T-helper 2 cell treated with Interferon-gamma antibody and Interleukin-4, amounts not matched to agents 100 ng/mL and 5 ng/mL, for 36 hours (primary cell): ENCODE results near the gene PTPRN2. TPM values are rescaled to one million over a fixed set of nuclear protein-coding genes. Genes with fewer than 3 reads are reported as not detected.
"Not testable (repeated sequence)": the region's sequence is repeated elsewhere in the genome, so short reads cannot be mapped to it uniquely, and the experiment has no call there.

Source experiments
- intact Hi-C: fragments of 100-400 bp; cut with micrococcal nuclease; formaldehyde crosslinking; loops from one replicate; pipeline ENCODE4 v1.15.1; 2023
- total RNA-seq: library from RNA; stranded (reverse); gene quantifications from 2 replicates; pipeline ENCODE4 v1.2.3, GENCODE V29; 2022

The PTPRN2 gene
- total RNA-seq, 1 donor from 2014 or later: 5.1 TPM

DNA sequence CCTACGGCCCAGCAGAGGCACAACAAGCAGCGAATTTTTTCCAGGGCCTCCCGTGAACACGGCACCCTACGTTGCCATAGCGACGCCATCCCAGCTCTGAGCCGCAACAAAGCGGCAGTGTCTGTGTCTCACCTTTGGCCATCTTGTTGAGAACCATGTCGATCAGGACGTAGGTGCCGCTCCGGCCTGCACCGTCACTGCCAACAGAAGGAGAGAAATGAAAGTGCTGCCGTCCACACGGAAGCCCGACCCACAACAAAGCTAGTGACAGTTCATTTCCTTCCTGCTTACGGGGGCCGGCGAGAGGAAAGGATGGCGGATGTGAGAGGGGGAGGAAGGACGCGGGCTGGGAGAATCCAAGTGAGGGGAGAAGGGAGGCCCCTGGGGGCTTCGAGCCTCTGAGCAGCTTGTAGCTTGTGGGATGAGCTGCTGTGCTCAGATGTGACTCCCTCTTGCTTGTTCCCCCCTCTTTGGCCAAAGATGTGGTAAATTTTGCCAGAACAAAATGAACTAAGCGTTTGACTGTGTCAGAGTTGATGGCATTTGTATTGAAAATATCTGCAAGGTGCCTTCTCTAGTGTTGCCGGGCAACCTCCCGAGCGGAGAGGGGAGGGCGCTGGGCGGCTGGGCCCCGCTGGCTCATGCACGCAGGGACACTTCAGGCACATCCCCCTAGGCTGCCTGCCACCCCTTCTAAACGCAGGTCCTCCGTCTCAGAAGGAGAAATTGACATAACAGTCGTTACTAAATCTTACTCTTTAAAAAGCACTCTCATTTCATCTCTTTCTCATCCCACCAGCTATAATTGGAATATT is 1018.6 kb downstream of the PTPRN2 start:
- intact Hi-C loops: loop anchor here (2.0 to 5.0 kb wide), 2 partner anchors 44 to 137 kb away; no protein-coding TSS in a partner anchor

DNA sequence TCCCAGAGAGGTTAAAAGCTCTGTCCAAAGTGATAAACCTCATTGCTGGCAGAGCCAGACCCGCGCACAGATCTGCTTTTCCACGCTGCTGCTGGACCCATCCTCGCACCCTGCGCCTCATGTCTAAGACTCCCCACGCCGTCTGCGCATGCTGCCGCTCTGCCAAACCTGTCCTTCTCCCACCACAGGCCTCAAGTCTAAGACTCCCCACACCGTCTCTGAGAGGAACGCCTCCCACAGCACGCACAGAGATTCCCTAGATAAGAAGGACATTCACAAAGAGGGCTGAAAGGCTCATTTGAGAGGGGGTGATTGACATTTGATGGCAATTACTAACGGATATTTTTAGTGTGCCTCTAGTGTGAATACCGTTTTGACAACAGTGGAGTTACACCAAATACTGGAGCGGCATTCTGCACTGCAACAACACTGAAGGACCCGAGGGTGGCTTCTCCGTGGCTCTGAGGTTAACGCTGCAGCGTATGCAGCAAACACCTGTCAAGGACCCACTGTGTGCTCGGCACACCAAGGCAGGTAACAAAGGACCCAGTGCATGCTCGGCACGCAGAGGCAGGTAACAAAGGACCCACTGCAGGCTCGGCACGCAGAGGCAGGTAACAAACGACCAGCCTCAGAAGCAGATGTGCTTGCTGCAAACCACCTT is 1019.4 kb downstream of the PTPRN2 start:
- intact Hi-C loops: loop anchor here (2.0 to 5.0 kb wide), 2 partner anchors 45 to 136 kb away; no protein-coding TSS in a partner anchor

DNA sequence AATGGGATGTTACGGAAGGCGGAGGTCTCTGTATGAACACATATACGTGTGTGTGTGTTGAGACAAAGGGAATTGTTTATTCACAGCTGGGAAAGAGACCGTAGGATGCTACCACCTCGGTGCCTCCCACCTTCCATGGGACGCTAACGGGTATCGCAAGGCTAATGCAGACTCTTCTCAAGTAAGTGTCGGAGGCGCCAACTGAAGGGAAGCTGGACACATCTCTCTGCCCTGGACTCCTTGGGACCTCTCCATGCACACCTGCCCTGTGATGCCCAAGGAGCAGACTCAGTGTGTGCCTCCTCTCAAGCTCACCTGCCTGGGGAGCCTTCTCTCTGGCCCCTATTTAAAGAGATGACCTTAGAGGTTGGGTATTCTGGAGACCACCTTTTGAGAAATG is 1020.0 kb downstream of the PTPRN2 start:
- intact Hi-C loops: loop anchor here (2.0 to 5.0 kb wide), 2 partner anchors 45 to 135 kb away; no protein-coding TSS in a partner anchor

DNA sequence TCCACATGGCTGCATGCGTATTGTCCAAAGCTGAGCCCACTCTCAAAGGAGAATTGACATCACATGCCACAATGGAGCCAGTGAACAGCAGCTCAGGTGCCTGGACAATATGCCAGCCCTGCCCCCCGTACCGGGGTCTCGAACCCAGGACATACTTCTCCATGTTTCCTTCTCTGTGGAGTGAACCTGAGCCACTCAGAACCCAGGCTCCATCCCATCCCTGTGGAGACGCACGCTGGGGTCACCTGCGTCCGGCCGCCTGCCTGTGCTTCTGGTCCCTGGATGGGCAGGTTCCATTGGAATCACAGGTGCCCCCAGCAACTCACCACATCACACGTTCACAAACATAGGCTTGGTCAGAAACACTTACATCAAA is 1021.0 kb downstream of the PTPRN2 start:
- intact Hi-C loops: loop anchor here (5.0 kb wide), 1 partner anchor 134 kb away; no protein-coding TSS in a partner anchor

DNA sequence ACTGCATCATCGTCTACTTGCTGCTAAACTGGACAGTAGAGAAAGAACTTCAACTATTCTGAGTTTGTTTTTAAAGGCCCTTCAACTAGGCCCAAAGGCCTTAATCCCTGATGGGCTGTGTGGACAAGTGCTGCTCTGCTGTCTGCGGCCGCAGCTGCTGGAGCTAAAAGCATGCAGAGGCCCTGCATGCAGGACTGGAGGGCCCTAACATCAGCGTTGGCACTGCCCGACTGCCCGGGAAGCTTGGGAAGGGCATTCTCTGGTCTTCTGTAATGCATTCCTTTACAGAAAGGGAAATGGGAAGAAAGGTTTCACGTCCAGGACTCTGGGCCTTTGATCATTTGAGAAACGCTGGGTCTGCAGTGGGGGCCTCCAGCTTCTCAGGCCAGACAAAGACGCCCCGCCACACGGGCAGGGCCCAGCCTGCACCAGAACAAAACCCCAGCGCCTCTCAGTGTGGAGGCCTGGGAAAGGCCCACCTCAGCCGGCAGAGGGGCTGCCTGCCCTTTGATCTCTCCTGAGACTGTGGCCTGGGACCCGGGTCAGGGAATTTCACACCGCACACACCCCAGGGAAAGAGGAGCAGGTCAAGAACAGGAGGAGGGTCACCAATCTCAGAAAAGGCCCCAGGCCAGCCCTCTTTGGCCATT is 1021.5 kb downstream of the PTPRN2 start:
- intact Hi-C loops: loop anchor here (5.0 kb wide), 1 partner anchor 134 kb away; no protein-coding TSS in a partner anchor

DNA sequence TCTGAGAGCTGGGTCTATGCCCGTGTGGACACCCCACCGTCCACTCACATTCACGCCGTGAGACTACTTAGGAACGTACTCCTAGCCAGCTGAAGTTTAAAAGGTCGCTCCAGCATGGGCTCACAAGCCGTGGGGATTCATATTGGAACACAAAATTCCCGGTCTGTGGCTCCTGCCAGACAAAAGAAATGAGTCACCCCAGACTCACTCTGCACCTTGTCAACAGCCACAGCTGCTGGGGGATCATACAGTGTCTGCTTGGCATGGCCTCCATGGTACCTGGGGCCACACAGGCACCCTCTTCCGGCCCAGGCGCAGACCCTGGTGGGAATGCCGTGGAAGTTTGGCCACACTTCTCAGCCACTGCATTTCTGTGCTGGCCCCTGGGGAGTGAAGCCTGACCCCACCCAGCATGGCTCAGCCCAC is 1022.4 kb downstream of the PTPRN2 start:
- intact Hi-C loops: loop anchor here (5.0 kb wide), 1 partner anchor 133 kb away; no protein-coding TSS in a partner anchor

DNA sequence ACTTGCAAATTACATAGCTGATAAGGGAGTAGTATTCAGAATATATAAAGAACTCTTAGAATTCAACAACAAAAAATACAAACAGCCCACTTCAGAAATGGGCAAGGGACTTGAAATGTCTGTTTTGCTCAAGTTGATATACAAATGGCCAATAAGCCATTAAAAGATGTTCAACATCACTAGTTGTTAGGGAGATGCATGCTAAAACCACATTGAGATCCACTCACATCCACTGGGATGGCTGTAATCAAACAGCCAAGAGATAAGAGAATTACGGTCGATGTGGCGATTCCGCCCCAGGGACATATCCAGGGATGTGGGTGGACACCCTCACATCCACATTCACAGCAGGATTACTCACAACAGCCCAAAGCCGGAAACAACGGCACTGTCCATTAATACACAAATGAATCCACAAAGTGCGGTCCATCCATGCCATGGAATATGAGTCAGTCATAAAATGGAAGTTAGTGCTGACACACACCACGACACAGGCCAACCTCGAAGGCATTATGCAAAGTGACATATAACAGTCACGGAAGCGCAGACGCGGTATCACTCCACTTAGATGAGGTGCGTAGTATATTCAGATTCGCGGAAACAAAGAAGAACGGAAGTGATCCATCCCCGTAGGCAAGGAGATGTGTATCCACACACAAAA is 1023.0 kb downstream of the PTPRN2 start:
- intact Hi-C loops: loop anchor here (5.0 kb wide), 1 partner anchor 132 kb away; no protein-coding TSS in a partner anchor

DNA sequence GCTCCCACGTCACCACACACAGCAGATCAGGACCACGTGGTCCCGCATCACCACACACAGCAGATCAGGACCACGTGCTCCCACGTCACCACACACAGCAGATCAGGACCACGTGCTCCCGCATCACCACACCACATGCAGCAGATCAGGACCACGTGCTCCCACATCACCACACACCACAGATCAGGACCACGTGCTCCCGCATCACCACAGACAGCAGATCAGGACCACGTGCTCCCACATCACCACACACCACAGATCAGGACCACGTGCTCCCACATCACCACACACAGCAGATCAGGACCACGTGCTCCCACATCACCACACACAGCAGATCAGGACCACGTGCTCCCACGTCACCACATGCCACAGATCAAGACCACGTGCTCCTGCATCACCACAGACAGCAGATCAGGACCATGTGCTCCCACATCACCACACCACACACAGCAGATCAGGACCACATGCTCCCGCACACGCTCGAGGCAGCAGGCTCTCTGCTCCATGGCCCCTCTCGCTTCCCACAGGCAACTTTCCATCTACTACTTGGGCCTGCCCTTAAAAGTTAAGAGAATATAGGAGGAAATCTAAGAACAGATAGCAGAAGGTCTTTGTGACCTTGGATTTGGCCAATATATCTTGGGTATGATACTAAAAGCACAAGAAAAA is 1024.0 kb downstream of the PTPRN2 start:
- intact Hi-C loops: not testable (repeated sequence)

DNA sequence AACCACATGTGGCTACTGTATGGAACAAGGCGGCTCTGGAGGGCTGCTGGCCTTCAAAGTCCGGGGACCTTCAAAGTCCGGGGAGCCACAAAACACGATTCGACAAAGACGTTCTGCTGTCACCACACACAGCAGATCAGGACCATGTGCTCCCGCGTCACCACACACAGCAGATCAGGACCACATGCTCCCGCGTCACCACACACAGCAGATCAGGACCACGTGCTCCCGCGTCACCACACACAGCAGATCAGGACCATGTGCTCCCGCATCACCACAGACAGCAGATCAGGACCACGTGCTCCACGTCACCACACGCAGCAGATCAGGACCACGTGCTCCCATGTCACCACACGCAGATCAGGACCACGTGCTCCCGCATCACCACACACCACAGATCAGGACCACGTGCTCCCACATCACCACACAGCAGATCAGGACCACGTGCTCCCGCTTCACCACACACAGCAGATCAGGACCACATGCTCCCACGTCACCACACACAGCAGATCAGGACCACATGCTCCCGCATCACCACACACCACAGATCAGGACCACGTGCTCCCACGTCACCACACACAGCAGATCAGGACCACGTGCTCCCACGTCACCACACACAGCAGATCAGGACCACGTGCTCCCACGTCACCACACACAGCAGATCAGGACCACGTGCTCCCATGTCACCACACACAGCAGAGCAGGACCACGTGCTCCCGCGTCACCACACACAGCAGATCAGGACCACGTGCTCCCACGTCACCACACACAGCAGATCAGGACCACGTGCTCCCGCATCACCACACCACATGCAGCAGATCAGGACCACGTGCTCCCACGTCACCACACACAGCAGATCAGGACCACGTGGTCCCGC is 1024.9 kb downstream of the PTPRN2 start:
- intact Hi-C loops: not testable (repeated sequence)

DNA sequence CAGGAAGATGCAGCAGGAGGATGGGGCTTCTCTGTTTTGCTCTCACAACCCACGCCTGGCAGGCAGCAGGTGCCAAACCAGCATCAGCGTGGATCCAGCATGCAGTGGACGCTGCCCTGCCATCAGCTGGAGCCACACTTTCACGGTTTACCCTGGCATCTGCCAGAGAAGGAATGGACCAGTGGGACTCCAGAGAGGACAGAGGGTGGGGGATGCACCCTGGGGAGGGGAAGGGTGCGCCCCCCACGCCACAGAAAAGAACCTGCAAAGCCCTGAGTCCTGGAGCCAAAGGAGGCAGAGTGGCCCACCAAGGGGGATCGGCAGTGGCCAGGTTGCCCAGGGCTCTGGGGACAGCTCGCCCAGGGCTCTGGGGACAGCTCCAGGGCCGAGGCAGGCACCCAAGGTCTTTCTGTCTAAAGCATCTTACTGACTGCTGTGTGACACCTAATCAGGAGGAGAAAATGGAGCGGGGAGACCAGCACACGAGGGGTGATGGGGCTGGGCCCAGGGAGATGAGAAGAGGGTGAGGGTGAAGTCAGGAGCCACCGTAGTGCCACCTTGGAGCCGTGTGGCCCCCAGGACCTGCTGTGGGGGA is 1025.7 kb downstream of the PTPRN2 start:
- intact Hi-C loops: no loop called here

DNA sequence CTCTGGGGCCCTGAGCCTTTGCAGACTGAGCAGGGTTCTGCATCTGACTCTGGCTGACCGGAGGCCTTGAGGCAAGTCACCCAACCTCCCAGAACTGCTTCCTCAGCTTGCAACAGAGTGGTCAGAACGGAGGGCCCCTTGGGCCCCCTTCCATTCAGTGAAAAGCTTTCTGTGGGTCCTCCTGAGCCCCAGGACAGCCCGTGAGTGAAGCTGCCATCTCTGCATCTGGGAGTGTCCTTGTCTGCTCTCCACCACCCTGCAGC is 1026.2 kb downstream of the PTPRN2 start:
- intact Hi-C loops: no loop called here

DNA sequence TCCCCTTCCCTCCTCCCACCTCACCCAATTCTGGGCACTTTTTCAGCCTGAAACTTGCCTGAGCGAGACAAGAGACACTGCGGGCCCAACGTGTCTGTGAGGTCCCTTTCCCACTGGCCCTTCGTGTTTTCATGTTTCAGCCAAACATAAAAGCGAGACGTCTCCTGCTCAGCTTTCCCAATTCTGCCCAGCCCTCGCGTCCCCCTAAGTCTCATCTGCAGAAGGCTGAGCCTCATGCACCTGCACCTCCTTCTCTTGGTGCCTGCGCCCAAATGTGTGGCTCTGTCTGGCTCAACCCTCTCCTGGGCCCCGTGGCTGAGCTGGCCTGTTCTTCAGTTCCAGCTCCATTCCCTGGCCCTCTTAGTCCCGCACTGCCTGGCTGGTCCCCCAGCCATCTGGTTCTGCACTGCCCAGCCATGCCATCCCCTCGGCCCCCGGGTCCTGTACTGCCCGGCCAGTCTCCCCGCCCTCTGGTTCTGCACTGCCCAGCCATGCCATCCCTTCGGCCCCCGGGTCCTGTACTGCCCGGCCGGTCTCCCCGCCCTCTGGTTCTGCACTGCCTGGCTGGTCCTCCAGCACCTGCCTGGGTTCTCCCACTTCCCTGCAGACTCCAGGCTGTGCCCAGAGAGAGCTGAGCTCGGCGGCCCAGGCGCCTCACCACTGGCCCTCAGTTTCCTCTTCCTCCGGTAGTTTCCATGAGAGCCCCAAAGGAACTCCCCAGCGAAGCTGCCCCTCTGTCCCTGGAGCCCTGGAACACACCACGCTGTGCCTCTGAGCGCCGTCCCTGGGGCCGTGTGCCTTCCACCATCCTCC is 1026.7 kb downstream of the PTPRN2 start:
- intact Hi-C loops: no loop called here

DNA sequence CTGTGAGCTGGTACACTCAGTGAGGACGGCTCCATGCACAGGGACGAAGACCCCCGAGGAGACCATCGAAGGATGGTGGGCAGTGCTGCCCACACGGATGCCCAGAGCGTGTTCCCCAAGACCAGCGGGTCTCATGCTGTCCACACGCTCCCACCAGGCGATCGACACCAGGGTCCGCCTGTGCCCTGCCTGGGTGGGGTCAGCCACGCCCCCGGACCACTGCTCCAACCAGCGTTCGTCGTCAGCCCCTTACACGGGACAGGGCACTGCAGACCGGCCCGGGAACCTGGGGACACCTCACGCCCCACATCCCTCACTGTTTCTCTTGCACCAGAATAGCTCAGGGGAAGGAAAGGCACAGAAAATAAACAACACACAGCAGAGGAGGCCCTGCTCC is 1027.4 kb downstream of the PTPRN2 start:
- intact Hi-C loops: no loop called here

DNA sequence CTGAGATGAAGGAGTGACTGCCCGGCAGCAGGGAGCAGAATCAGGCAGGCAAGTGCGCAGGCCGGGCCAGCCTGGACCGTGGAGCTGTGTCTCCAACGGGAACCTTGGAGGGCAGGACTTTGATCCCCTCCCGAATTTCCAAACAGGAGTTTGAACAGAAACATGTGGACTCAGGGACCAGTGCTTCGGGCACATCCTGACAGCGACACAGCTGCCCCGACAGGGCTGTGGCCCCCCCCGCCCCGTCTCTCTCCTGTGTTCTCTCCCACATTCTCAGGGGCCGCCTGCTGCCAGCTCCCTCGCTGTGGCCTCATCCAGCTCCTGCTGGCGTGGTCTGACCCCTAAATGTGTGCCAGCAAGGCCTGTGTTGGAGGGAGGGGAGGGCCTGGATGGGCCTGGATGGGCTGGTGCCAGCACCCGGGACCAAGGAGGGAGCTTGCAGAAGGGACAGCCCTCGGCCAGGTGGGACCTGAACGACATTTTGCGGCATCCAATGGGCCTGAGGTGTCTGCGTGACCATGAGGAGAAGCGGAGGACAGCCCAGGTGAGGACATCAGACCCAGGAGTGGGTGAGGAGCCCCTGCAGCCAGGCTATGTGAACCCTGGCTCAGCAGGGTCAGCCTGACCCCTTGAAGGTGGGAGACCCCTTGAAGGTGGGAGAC is 1027.9 kb downstream of the PTPRN2 start:
- intact Hi-C loops: no loop called here

DNA sequence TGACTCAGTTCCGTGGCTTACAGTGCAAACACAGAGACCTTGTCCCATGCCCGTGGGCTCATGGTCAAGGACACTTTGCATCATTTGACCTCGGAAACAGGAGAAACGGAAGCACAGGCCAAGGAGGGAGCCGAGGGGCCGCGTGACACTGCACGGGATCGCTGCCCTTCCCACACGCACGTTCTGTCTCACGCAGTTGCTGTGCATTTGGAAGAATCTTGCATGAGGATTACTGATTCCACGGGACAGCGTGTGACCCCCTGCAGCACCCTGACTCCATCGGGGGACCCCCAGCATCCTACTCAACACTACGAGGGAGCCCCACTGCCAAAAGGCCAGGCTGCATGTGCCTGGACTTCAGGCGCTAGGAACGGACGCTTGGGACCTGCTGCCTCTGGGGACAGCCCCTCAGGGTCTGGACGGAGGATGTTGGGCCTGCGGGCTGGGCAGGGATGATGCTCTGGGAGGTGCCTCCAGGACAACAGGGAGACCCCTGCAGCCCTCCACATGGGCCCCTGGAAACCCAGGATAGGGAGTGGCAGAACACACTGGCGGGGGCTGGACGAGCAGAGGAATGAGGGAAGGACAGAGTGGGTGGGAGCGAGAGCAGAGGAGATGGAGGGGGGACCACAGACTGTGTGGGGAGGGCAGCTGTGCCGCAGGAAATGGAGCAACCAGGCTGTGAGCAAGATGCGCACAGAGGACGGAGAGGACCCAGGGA is 1028.6 kb downstream of the PTPRN2 start:
- intact Hi-C loops: no loop called here

DNA sequence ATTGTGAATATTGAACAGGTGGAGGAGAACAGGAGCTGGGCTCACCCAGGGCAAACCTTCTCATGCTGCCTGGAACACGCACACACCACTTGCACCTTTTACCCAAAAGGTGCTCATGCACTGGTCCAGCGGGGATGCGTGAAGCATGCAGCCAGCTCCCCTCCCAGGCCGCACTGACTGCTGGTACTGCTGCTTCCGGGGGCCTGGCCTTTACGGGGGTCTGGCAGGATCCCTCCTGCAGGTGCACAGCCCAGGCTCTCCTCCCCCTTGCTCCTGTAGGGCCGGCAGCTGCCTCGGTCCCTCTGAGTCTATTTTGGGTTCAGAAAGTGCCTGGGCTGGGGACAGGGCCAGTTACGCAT is 1029.1 kb downstream of the PTPRN2 start:
- intact Hi-C loops: no loop called here

DNA sequence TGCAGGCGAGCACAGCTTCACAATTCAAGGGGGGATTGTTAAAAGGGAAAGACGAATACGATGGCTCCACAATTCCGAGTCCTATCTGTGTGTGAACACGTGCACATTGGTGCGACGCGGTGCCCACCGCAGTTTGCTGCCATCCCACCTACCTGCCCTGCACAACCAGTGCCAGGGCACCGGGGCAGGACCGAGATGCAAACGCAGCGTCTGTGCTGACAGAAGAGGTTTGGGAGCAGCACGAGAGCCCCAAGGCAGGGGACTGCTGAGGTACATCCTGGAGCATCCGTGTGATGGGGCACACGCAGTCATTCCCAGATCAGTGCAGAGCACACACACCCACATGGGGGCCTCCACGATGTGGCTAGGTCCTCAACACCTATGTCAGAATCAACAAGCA is 1029.6 kb downstream of the PTPRN2 start:
- intact Hi-C loops: no loop called here

DNA sequence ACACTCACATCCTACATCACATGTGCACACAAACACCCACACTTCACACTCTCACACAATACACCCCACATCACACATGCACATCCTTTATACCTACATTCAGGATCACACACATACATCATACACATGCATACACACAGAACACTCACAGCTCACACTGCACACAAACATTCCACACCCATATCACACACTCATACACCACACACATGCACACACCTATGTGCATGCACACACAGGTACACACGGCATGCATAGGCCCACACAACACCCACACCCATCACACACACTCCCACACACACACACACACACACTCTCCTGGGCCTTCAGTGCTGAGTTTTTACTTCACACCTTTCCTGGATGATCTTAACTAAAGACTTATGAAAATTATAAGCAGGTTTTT is 1030.4 kb downstream of the PTPRN2 start:
- intact Hi-C loops: no loop called here
